Prostate gland (tissue), 2 donors: ENCODE measurements around the gene OR5F1. TPM values are rescaled to one million over a fixed set of nuclear protein-coding genes. Genes with fewer than 3 reads are reported as not detected.

Source experiments
- total RNA-seq, 2 donors: library from RNA; depleted of rRNA; stranded (reverse); fragments of >200 nt; gene quantifications; one replicate each; pipeline ENCODE4 v1.1.0, GENCODE V29; 2016

The OR5F1 gene
- total RNA-seq, 2 donors from 2014 or later, result not detected

Other genes with a start within 250 kb of the OR5F1 start
- gene OR5D13, start 221.2 kb downstream of the OR5F1 start, total RNA-seq, result not detected
- not detected for gene OR5D14, start 199.1 kb downstream of the OR5F1 start, total RNA-seq
- gene OR5L1, start 183.3 kb downstream of the OR5F1 start, total RNA-seq, result not detected
- not detected for gene OR5D18, start 175.0 kb downstream of the OR5F1 start, total RNA-seq
- gene OR5L2, start 167.4 kb downstream of the OR5F1 start, total RNA-seq, result not detected
- not detected for gene OR5D16, start 155.9 kb downstream of the OR5F1 start, total RNA-seq
- not detected for gene TRIM51, start 111.3 kb downstream of the OR5F1 start, total RNA-seq
- gene OR5W2, start 80.0 kb downstream of the OR5F1 start, total RNA-seq, result not detected
- not detected for gene OR5I1, start 58.2 kb downstream of the OR5F1 start, total RNA-seq
- gene OR10AG1, start 24.7 kb downstream of the OR5F1 start, total RNA-seq, result not detected
- gene OR5AS1, start 33.0 kb upstream of the OR5F1 start, total RNA-seq, result not detected
- gene OR8I2, start 98.7 kb upstream of the OR5F1 start, total RNA-seq, result not detected
- gene OR8H2, start 109.1 kb upstream of the OR5F1 start, total RNA-seq, result under 1 TPM in 1 of 2 donors, not detected in 1; 0.57 TPM
- gene OR8H3, start 127.7 kb upstream of the OR5F1 start, total RNA-seq, result not detected
- gene OR8J3, start 145.6 kb upstream of the OR5F1 start, total RNA-seq, result not detected
- not detected for gene OR8K5, start 165.7 kb upstream of the OR5F1 start, total RNA-seq
- not detected for gene OR5J2, start 182.0 kb upstream of the OR5F1 start, total RNA-seq
- gene OR5T2, start 239.6 kb upstream of the OR5F1 start, total RNA-seq, result not detected